Caco-2 (cell line): ENCODE results near the gene PAX5. TPM values are rescaled to one million over a fixed set of nuclear protein-coding genes. Genes with fewer than 3 reads are reported as not detected.
A peak's percentile ranks its signal among the peaks of the same experiment; 100 is the strongest.

Experiments
- BruUV-seq: library from RNA; stranded (reverse); fragments of 400-500 nt; replicated peaks from 2 replicates; lab custom pipeline; 2021; lab: Mats Ljungman, UMichigan
- CTCF ChIA-PET: fragments of 300-600 bp; sonication (Branson Sonifier 250); formaldehyde crosslinking; loops from one replicate; lab custom pipeline; 2022; ENCODE audit warnings: antibody characterized with exemption; lab: Charles Lee
- POLR2A ChIA-PET: fragments of 300-600 bp; sonication (Branson Sonifier 250); formaldehyde crosslinking; loops from one replicate; lab custom pipeline; 2022; ENCODE audit warnings: antibody characterized with exemption; lab: Charles Lee
- DNase-seq, 2 experiments: peaks; one replicate each; pipeline versions ENCODE4 v3.0.0 to v3.0.0-alpha.2; 2020 to 2022
- H3K27me3 ChIP-seq: replicated peaks from 2 replicates; pipeline ENCODE4 v1.6.0; 2011; ENCODE audit warnings: low read length; ENCODE audit not compliant: control insufficient read depth, insufficient read depth
- H3K36me3 ChIP-seq: 2 replicates; pipeline ENCODE4 v1.5.1; 2011; ENCODE audit warnings: low read length; ENCODE audit not compliant: control insufficient read depth, insufficient read depth
- H3K4me1 ChIP-seq: fragments of 250-450 bp; sonication (Bioruptor Pico); 2 replicates; pipeline ENCODE4 v1.5.1; 2020; ENCODE audit warnings: mild to moderate bottlenecking
- H3K4me3 ChIP-seq: 2 replicates; pipeline ENCODE4 v1.5.1; 2011; ENCODE audit warnings: low read depth, mild to moderate bottlenecking, control low read depth, low read length
- H3K9me3 ChIP-seq: fragments of 250-450 bp; sonication (Bioruptor Pico); 2 replicates; pipeline ENCODE4 v1.5.1; 2020; ENCODE audit warnings: mild to moderate bottlenecking, moderate library complexity
- H3K27ac Mint-ChIP-seq: one replicate; pipeline ENCODE4 v1.8.0; 2022; ENCODE audit warnings: mixed read lengths; ENCODE audit not compliant: unreplicated experiment
- H3K27me3 Mint-ChIP-seq: one replicate; pipeline ENCODE4 v1.8.0; 2022; ENCODE audit warnings: mixed read lengths; ENCODE audit not compliant: insufficient read depth, unreplicated experiment
- H3K36me3 Mint-ChIP-seq: one replicate; pipeline ENCODE4 v1.8.0; 2022; ENCODE audit warnings: mild to moderate bottlenecking, mixed read lengths; ENCODE audit not compliant: insufficient read depth, unreplicated experiment
- H3K4me1 Mint-ChIP-seq: one replicate; pipeline ENCODE4 v1.8.0; 2022; ENCODE audit warnings: low read depth, mixed read lengths; ENCODE audit not compliant: unreplicated experiment
- H3K4me3 Mint-ChIP-seq: one replicate; pipeline ENCODE4 v1.8.0; 2022; ENCODE audit warnings: mild to moderate bottlenecking, moderate library complexity, mixed read lengths; ENCODE audit not compliant: unreplicated experiment
- H3K9me3 Mint-ChIP-seq: one replicate; pipeline ENCODE4 v1.8.0; 2022; ENCODE audit warnings: mixed read lengths; ENCODE audit not compliant: unreplicated experiment
- CTCF ChIP-seq, 2 experiments: fragments of 200-600 bp in 1 of 2; IDR thresholded peaks; 1 replicate in 1 of 2; 2 replicates in 1 of 2; pipeline versions ENCODE4 v1.5.1 to v1.8.0; 2011 to 2022; ENCODE audit warnings: antibody characterized with exemption in 1 of 2, control low read depth in 1 of 2, inconsistent platforms in 1 of 2, low read depth in 1 of 2, low read length in 1 of 2, mild to moderate bottlenecking in 1 of 2, moderate library complexity in 1 of 2; ENCODE audit not compliant: insufficient read depth in 1 of 2, severe bottlenecking in 1 of 2, unreplicated experiment in 1 of 2
- intact Hi-C: fragments of 100-400 bp; cut with micrococcal nuclease; formaldehyde crosslinking; loops from one replicate; pipeline ENCODE4 v1.10.0; 2022; ENCODE audit not compliant: unreplicated experiment
- total RNA-seq: library from RNA; stranded (reverse); gene quantifications from 2 replicates; pipeline ENCODE4 v1.2.3, GENCODE V29; 2022

The PAX5 gene
- total RNA-seq, 1 experiment from 2014 or later: not detected

- ChIA-PET POLR2A (no interaction called here), CTCF (interaction anchor here (0.6 kb wide), 1 partner anchor 388 kb away, joined by 3 read pairs; no protein-coding TSS in a partner anchor)
- Mint-ChIP-seq H3K9me3 (peaks cover 10% of the 10 kb centered on the region), H3K36me3 (no peaks in the 10 kb centered on the region), H3K4me3 (no peak overlapping the region), H3K27ac (no peak overlapping the region), H3K27me3 (no peaks in the 10 kb centered on the region), H3K4me1 (peaks cover 27% of the 10 kb centered on the region)
- no peaks in the 10 kb centered on the region for H3K36me3 ChIP-seq
- H3K27me3 ChIP-seq: no peaks in the 10 kb centered on the region
- intact Hi-C loops: no loop called here
- no peak for DNase-seq
- TF ChIP-seq CTCF (IDR thresholded peaks at IDR 0.05; ENCODE audit: insufficient read depth in 1 of 2, low read depth in 1 of 2, low read length in 1 of 2, severe bottlenecking in 1 of 2, unreplicated experiment in 1 of 2): peak in 1 of 2 experiments; percentile 37
- H3K9me3 ChIP-seq: no peaks in the 10 kb centered on the region
- H3K4me3 ChIP-seq: no peak overlapping the region
- BruUV-seq: no TSS peak
- peaks cover 28% of the 10 kb centered on the region for H3K4me1 ChIP-seq
Observed at GRCh38 chr9:36866840-36867239, 167.2 kb downstream of the PAX5 start.

- intact Hi-C loops: no loop called here
Observed at GRCh38 chr9:36865731-36866635, 168.1 kb downstream of the PAX5 start.

More at GRCh38 chr9:36865731-36866635, 168.1 kb downstream of the PAX5 start:
- Mint-ChIP-seq H3K9me3 (peaks cover 10% of the 10 kb centered on the region), H3K4me1 (peaks cover 27% of the 10 kb centered on the region), H3K27ac (no peak overlapping the region), H3K36me3 (no peaks in the 10 kb centered on the region), H3K4me3 (no peak overlapping the region), H3K27me3 (no peaks in the 10 kb centered on the region)
- no peak for DNase-seq
- H3K4me3 ChIP-seq: no peak overlapping the region
- H3K9me3 ChIP-seq: no peaks in the 10 kb centered on the region
- BruUV-seq: no TSS peak
- no peak for TF ChIP-seq CTCF (IDR thresholded peaks at IDR 0.05; ENCODE audit: insufficient read depth in 1 of 2, low read depth in 1 of 2, low read length in 1 of 2, severe bottlenecking in 1 of 2, unreplicated experiment in 1 of 2)
- H3K27me3 ChIP-seq: no peaks in the 10 kb centered on the region
- ChIA-PET CTCF (interaction anchor here (0.6 kb wide), 2 partner anchors 389 to 1252 kb away, joined by 3 read pairs; no protein-coding TSS in a partner anchor), POLR2A (no interaction called here)
- no peaks in the 10 kb centered on the region for H3K36me3 ChIP-seq
- H3K4me1 ChIP-seq: peaks cover 28% of the 10 kb centered on the region
